Neural progenitor cell (in vitro differentiated cells): Measurements from ENCODE around the gene RUFY2.

Source experiments
- EZH2 ChIP-seq: fragments of 200-600 bp; sonication (generic); IDR thresholded peaks from 2 replicates; pipeline ENCODE4 v1.6.1; 2017; ENCODE audit warnings: antibody characterized with exemption, mild to moderate bottlenecking, moderate library complexity
- EZH2phosphoT487 ChIP-seq: fragments of 200-600 bp; sonication (generic); IDR thresholded peaks from 2 replicates; pipeline ENCODE4 v1.6.1; 2017; ENCODE audit warnings: antibody characterized with exemption
- TF ChIP-seq, protein P1 (sequence below): fragments of 200-600 bp; sonication (generic); IDR thresholded peaks from 2 replicates; pipeline ENCODE4 v1.5.1; 2017; ENCODE audit warnings: antibody characterized with exemption, mild to moderate bottlenecking

DNA sequence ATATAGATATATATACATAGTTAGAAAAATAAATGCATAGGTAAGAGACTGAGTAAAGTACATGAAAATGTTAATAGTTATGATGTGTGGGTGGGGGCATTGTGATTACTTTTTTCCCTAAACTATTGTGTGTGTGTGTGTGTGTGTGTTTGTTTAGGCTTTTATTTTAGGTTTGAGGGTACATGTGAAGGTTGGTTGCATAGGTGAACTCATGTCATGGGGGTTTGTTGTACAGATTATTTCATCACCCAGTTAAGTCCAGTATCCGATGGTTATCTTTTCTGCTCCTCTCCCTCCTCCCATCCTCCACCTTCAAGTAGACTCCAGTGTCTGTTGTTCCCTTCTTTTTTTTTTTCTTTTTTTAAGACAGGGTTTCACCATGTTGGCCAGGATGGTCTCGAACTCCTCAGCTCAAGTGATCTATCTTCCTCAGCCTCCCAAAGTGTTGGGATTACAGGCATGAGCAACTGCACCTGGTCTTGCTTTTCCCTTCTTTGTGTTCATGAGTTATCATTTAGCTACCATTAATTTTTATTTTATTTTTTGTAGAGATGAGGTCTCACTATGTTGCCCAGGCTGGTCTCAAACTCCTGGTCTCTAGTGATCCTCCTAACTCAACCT, 1.9 kb upstream of the RUFY2 start:
- TF ChIP-seq, protein P1, sequence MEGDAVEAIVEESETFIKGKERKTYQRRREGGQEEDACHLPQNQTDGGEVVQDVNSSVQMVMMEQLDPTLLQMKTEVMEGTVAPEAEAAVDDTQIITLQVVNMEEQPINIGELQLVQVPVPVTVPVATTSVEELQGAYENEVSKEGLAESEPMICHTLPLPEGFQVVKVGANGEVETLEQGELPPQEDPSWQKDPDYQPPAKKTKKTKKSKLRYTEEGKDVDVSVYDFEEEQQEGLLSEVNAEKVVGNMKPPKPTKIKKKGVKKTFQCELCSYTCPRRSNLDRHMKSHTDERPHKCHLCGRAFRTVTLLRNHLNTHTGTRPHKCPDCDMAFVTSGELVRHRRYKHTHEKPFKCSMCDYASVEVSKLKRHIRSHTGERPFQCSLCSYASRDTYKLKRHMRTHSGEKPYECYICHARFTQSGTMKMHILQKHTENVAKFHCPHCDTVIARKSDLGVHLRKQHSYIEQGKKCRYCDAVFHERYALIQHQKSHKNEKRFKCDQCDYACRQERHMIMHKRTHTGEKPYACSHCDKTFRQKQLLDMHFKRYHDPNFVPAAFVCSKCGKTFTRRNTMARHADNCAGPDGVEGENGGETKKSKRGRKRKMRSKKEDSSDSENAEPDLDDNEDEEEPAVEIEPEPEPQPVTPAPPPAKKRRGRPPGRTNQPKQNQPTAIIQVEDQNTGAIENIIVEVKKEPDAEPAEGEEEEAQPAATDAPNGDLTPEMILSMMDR = no peak
- TF ChIP-seq EZH2 (no peak), EZH2phosphoT487 (no peak)
